Small intestine (tissue), 7 donors: ENCODE results near the gene LMAN1L. TPM values are rescaled to one million over a fixed set of nuclear protein-coding genes. Genes with fewer than 3 reads are reported as not detected.

Experiments
- DNase-seq, 2 donors: peaks; one replicate each; pipeline versions ENCODE4 v3.0.0 to v3.0.0-alpha.2; 2013
- FAIRE-seq: peaks from 2 replicates; lab custom pipeline; 2012; peaks lifted over from hg19 to GRCh38; lab: Jason Lieb, UNC
- H3K27ac ChIP-seq, 3 donors: one replicate each; pipeline ENCODE4 v1.5.1; 2013; ENCODE audit warnings: low read length in 2 of 3, mild to moderate bottlenecking in 2 of 3, control low read depth in 1 of 3, inconsistent platforms in 1 of 3, low read depth in 1 of 3, moderate library complexity in 1 of 3
- H3K27me3 ChIP-seq, 3 donors: one replicate each; pipeline ENCODE4 v1.6.1; 2013; ENCODE audit warnings: low read length in 3 of 3, inconsistent platforms in 1 of 3; ENCODE audit not compliant: control insufficient read depth in 3 of 3, insufficient read depth in 3 of 3
- H3K36me3 ChIP-seq, 3 donors: one replicate each; pipeline ENCODE4 v1.6.1; 2013; ENCODE audit warnings: low read length in 3 of 3, inconsistent platforms in 1 of 3, low read depth in 1 of 3, mild to moderate bottlenecking in 1 of 3, moderate library complexity in 1 of 3; ENCODE audit not compliant: control insufficient read depth in 3 of 3, insufficient read depth in 2 of 3
- H3K4me1 ChIP-seq, 3 donors: one replicate each; pipeline ENCODE4 v1.6.1; 2013; ENCODE audit warnings: low read length in 2 of 3, inconsistent platforms in 1 of 3, low read depth in 1 of 3, mild to moderate bottlenecking in 1 of 3, moderate library complexity in 1 of 3; ENCODE audit not compliant: control insufficient read depth in 3 of 3, insufficient read depth in 2 of 3
- H3K4me3 ChIP-seq, 3 donors: one replicate each; pipeline ENCODE4 v1.5.1; 2013; ENCODE audit warnings: low read length in 3 of 3, control low read depth in 1 of 3, inconsistent platforms in 1 of 3, low read depth in 1 of 3, mild to moderate bottlenecking in 1 of 3, moderate library complexity in 1 of 3
- H3K9me3 ChIP-seq, 2 donors: one replicate each; pipeline ENCODE4 v1.6.1; 2013; ENCODE audit warnings: low read depth in 1 of 2, low read length in 1 of 2; ENCODE audit not compliant: control insufficient read depth in 2 of 2, insufficient read depth in 1 of 2
- WGBS, 3 donors: extraction: QIAGEN DNeasy Blood & Tissue Kit; methylation state at CpG; one replicate each; pipeline ENCODE4 v1.1.7; 2013; 5-methylcytosine and 5-hydroxymethylcytosine counted together
- polyA plus RNA-seq, 4 donors: library from polyadenylated mRNA; stranded (reverse) in 3 of 4; unstranded in 1 of 4; fragments of 200-250 nt in 3 of 4; fragments of 120-200 nt in 1 of 4; gene quantifications; one replicate each; pipeline versions ENCODE4 v1.2.1 to v1.2.3, GENCODE V29; 2013
- donor health status: healthy with polysubstance abuse.
- donor health status: control.
- donor health status: control.
- donor health status: Bipolar disorder and iron deficiency.
- donor health status: healthy.

The LMAN1L gene
- polyA plus RNA-seq, 4 donors: 0.46 TPM; not detected in 3

- H3K9me3 ChIP-seq: no peaks in the 10 kb centered on the region
- FAIRE-seq: no peak
- peaks cover 2 to 44% (median 4%) of the 10 kb centered on the region in 3 donors for H3K4me1 ChIP-seq
- 13 to 19% (median 16%) methylated on average over 16 to 18 of the region's 18 CpGs for WGBS, 3 donors
- DNase-seq: no peak
- peaks cover 6 to 80% (median 16%) of the 10 kb centered on the region in 3 donors for H3K36me3 ChIP-seq
- peak overlapping the region; percentile 30 to 47 (median 36) for H3K4me3 ChIP-seq
- H3K27ac ChIP-seq: peak overlapping the region; percentile 54 to 89 (median 86)
- H3K27me3 ChIP-seq: no peaks in the 10 kb centered on the region
Measured at GRCh38 chr15:74843445-74843828, 30.8 kb downstream of the LMAN1L start.

GRCh38 chr15:74843891-74844299 lies 31.3 kb downstream of the LMAN1L start:
- no peak for DNase-seq
- Histone ChIP-seq H3K36me3 (peaks cover 11 to 80% (median 20%) of the 10 kb centered on the region in 3 donors), H3K4me1 (peaks cover 2 to 44% (median 4%) of the 10 kb centered on the region in 3 donors), H3K4me3 (no peak overlapping the region), H3K9me3 (no peaks in the 10 kb centered on the region), H3K27ac (peak overlapping the region in 2 of 3 donors; percentile 86 to 89), H3K27me3 (no peaks in the 10 kb centered on the region)
- FAIRE-seq: no peak
- WGBS, 3 donors: 39 to 55% (median 51%) methylated on average over 12 of the region's 12 CpGs

- Histone ChIP-seq H3K4me3 (no peak overlapping the region), H3K27ac (peak overlapping the region in 1 of 3 donors; percentile 2), H3K36me3 (peaks cover 11 to 79% (median 18%) of the 10 kb centered on the region in 3 donors), H3K9me3 (no peaks in the 10 kb centered on the region), H3K27me3 (no peaks in the 10 kb centered on the region), H3K4me1 (peaks cover 2 to 42% (median 4%) of the 10 kb centered on the region in 3 donors)
- FAIRE-seq (no peak), DNase-seq (no peak)
- 69 to 75% (median 71%) methylated on average over 12 of the region's 12 CpGs for WGBS, 3 donors
Measured at GRCh38 chr15:74844319-74845207, 31.9 kb downstream of the LMAN1L start.

GRCh38 chr15:74845208-74845568 lies 32.6 kb downstream of the LMAN1L start:
- peaks cover 15 to 79% (median 20%) of the 10 kb centered on the region in 3 donors for H3K36me3 ChIP-seq
- peak overlapping the region in 2 of 3 donors; percentile 2 to 51 for H3K27ac ChIP-seq
- peaks cover 2 to 38% (median 4%) of the 10 kb centered on the region in 3 donors for H3K4me1 ChIP-seq
- WGBS, 3 donors: 48 to 77% (median 56%) methylated on average over 5 of the region's 5 CpGs
- no peaks in the 10 kb centered on the region for H3K9me3 ChIP-seq
- DNase-seq: no peak
- no peak overlapping the region for H3K4me3 ChIP-seq
- no peak for FAIRE-seq
- no peaks in the 10 kb centered on the region for H3K27me3 ChIP-seq

- DNase-seq (no peak), FAIRE-seq (no peak)
- Histone ChIP-seq H3K4me1 (peaks cover 2 to 38% (median 4%) of the 10 kb centered on the region in 3 donors), H3K36me3 (peaks cover 15 to 79% (median 20%) of the 10 kb centered on the region in 3 donors), H3K9me3 (no peaks in the 10 kb centered on the region), H3K27ac (peak overlapping the region in 2 of 3 donors; percentile 2 to 51), H3K27me3 (no peaks in the 10 kb centered on the region), H3K4me3 (no peak overlapping the region)
- WGBS, 3 donors: 75 to 82% (median 81%) methylated on average over 4 of the region's 4 CpGs
Measured at GRCh38 chr15:74845581-74845980, 32.9 kb downstream of the LMAN1L start.

- H3K36me3 ChIP-seq: peaks cover 18 to 86% (median 30%) of the 10 kb centered on the region in 3 donors
- FAIRE-seq (no peak), DNase-seq (no peak)
- WGBS, 3 donors: 55 to 76% (median 58%) methylated on average over 3 of the region's 3 CpGs
- H3K27me3 ChIP-seq: no peaks in the 10 kb centered on the region
- H3K9me3 ChIP-seq: no peaks in the 10 kb centered on the region
- no peak overlapping the region for H3K27ac ChIP-seq
- H3K4me1 ChIP-seq: peaks cover 2 to 26% (median 4%) of the 10 kb centered on the region in 3 donors
- no peak overlapping the region for H3K4me3 ChIP-seq
Measured at GRCh38 chr15:74847432-74847831, 34.8 kb downstream of the LMAN1L start.

- DNase-seq (peak; percentile 77 to 87), FAIRE-seq (no peak)
- H3K4me1 ChIP-seq: peaks cover 0 to 19% (median 0%) of the 10 kb centered on the region in 3 donors
- 18 to 73% (median 50%) methylated on average over 4 of the region's 4 CpGs for WGBS, 3 donors
- H3K27me3 ChIP-seq: no peaks in the 10 kb centered on the region
- peak overlapping the region in 2 of 3 donors; percentile 27 to 61 for H3K27ac ChIP-seq
- peaks cover 28 to 91% (median 36%) of the 10 kb centered on the region in 3 donors for H3K36me3 ChIP-seq
- H3K4me3 ChIP-seq: no peak overlapping the region
- H3K9me3 ChIP-seq: no peaks in the 10 kb centered on the region
Measured at GRCh38 chr15:74850393-74850792, 37.8 kb downstream of the LMAN1L start.

- no peak overlapping the region for H3K27ac ChIP-seq
- peaks cover 28 to 85% (median 35%) of the 10 kb centered on the region in 3 donors for H3K36me3 ChIP-seq
- H3K9me3 ChIP-seq: no peaks in the 10 kb centered on the region
- no peak for DNase-seq
- no peak for FAIRE-seq
- WGBS, 3 donors: 78 to 89% (median 89%) methylated on average over 7 of the region's 7 CpGs
- H3K4me1 ChIP-seq: peaks cover under 1 to 24% (median 1%) of the 10 kb centered on the region in 3 donors
- no peaks in the 10 kb centered on the region for H3K27me3 ChIP-seq
- H3K4me3 ChIP-seq: no peak overlapping the region
Measured at GRCh38 chr15:74851960-74852359, 39.3 kb downstream of the LMAN1L start.
